NCI-H526 (cell line): ENCODE results near the gene SERTAD3.
"Not testable (repeated sequence)": the region's sequence is repeated elsewhere in the genome, so short reads cannot be mapped to it uniquely, and the experiment has no call there.

ENCODE experiments used
- DNase-seq, 2 experiments: peaks; one replicate each; lab custom pipeline; 2025; lab: John Stamatoyannopoulos, UW

The SERTAD3 gene

DNA sequence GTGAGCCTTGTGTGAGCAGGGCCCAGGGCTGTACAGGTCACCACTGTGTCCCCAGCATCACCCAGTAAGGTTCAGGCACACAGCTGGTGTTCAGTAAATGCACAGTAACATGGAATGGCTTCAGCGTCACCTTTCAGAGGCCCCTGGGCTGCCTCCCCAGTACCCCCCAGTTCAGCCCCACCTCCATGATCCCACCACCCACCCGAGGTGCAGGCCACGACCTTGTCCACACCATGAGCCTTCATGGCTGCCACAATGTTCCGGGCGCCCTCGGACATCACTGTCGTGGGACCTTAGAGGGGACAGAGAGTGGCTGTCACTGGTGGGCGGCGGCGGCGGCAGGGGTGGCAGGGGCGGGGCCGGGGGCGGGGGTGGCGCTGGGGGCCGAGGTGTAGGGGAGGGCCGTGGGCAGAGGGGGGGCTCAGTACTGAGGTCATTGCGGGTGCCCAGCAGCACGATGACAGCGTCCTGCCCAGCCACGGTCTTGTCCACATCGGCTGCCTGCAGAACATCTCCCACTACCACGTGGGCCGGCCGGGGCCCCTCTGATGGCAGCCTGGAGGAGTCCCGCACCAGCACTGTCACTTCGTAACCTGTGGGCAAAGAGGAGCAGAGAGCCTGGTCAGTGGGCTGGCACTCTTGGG is 13.9 kb upstream of the SERTAD3 start:
- DNase-seq: no peak

DNA sequence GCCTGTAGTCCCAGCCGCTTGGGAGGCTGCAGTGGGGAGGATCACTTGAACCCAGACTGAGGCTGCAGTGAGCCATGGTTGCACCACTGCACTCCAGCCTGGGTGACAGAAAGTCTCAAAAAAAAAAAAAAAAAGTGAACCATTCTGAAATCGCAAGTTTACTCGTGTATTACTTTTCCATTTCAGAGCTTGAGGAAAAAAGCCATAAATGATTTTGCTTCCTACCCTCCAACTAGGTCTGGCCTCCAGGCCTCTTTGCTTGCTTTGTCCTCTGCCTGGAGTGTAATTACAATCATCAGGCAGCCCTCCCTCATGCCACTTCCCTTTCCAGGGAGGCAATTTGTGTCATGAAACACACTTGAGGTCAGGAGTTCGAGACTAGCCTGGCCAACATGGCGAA is 12.9 kb upstream of the SERTAD3 start:
- no peak for DNase-seq

DNA sequence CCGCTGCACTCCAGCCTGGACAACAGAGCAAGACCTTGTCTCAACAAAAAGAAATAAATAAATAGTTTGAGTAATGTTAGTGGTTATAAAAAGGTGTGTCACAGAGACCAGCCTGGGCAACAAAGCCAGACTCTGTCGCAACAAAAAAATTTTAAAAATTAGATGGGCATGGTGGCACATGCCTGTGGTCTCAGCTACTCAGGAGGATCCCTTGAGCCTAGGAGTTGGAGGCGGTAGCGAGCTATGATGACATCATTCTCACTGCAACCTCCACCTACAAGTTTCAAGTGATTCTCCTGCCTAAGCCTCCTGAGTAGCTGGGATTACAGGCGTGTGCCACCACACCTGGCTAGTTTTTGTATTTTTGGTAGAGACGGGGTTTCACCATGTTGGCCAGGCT is 9.8 kb upstream of the SERTAD3 start:
- DNase-seq: not testable (repeated sequence)

DNA sequence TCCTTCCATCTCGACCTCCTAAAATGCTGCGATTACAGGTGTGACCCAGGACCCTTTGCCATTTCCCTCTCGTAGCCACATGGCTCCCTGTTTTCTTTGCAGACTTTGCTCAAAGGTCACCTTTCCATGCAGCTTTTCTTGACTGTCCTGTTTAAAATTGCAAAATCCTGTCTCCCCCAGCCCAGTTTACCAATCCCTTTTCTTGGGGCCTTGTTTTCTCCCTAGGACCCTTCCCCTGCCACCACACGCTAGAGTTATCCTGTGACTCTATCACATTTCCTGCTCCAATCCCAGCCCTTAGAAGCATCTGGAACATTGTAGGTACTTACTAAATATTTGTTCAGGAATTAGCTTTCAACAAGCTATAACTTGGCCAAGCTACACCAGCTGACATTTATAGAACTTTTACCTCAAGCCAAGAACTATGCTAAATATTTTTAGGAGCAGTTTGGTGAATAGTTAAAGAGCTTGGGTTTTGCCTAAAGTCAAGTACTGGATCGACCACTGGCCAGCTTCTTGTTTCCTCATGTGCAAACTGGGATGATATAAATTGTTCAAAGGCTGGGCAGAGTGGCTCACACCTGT is 9.1 kb upstream of the SERTAD3 start:
- DNase-seq: no peak

DNA sequence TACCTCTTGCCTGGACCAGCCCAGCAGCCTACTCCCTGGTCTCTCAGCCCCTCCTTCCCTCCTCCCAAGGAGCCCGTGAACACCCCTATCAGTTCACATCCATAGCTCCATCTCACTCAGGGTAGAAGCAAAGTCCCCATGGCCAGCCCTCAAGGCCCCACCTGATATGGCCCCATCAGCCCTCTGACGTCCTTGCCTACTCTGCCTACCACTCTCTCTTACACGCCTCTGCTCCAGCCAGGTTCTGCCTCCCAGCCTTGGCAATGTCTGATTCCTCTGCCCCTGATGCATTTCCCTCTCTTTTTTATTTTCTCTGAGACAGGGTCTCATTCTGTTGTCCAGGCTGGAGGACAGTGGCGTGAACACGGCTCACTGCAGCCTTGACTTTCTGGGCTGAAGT is 7.9 kb upstream of the SERTAD3 start:
- no peak for DNase-seq

DNA sequence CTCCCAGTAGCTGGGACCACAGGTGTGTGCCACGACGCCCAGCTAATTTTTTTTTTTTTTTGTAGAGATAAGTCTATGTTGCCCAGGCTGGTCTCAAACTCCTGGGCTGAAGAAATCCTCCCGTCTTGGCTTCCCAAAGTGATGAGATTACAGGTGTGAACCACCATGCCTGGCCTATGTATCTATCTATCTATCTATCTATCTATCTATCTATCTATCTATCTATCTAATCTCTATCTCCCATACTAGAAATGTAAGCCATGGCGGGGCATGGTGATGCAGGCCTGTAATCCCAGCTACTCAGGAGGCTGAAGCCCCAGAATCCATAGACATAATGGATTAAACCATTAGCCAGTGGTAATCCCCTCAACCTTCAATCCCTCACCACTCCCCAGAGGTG is 6.5 kb upstream of the SERTAD3 start:
- no peak for DNase-seq

DNA sequence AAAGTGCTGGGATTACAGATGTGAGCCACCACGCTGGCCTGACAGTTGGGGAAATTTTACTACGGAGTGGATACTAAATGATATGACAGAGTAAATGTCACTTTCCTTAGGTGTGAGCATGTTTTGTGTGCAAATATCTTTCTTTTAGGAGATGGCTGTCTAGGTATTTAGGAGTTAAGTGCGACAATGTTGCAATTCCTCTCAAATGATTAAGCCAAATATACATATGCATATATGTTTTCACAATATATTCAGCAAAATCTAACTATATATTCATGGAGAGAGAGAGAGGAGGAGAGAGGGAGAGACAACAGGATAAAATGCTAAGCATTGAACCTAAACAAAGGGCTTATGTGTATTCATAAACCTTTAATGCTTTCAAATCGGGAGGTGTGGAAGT is 5.4 kb upstream of the SERTAD3 start:
- DNase-seq: no peak

DNA sequence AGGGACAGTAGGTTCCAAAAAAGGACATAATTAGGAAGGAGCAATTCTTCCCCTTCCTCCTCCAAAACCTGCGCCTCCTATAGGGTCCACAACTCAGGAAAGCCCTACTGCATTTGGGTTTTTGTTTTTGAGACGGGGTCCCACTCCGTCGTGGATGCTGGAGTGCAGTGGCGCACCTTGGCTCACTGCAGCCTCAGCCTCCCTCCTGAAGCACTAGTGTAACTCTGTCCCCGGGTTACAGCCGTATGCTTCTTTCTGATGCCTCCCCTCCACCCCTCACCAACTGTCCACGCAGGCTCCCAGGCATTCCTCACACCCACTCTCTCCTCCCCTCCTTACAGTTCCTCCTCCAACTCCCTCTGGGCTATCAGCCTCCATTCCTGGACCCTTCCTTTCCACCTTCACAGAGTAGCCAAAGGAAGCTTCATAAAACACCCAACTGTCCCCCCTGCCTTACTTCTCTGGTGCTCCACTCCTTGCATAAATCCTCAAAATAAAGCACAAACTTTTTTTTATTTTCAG is 2.2 kb upstream of the SERTAD3 start:
- no peak for DNase-seq

DNA sequence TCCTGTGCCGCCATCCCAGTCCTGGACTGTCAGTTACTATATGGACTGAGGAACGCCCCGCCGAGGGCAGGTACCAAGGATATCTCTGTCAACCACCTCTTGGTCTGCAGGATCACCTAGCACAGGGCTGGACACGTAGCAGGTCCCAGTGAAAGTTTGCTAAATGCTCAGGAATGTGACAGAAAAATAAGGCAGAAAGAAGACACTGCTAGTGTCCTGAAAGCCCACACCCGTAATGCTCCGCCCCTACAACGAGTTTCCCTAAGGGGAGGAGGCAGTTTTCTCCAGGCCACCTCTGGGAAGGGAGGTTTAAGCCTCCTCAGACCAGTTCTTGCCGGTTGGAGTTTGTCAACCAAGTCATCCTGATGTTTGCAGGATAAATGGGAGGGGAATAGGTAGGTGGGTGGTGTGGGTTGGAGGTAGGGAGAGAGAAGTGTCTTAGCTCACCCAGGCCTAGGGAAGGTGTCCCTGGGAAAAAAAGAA is 1.7 kb upstream of the SERTAD3 start:
- DNase-seq: peak in 1 of 2 experiments; percentile 15

DNA sequence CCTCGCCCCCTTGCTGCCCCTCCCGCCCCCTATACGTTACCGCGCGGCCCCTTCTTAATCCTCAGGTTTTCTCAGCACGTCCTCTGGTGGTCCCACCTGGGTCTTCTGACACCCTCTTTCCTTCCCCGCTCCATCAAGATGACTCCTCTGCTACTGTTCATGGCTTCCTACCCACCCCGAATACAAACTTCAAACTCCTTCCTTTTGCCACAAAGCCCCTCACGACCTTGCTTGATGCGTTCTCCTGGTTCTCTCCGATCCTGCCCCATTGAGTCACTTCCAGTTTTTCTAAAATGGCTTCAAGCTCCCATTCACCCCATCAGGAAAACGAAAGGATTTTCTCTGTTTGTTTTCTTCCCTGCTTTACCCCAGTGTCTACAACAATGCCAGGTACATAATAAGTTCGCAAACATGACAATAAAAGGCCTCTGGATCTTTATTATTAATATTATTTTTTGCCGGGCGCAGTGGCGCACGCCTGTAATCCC is 734 bp upstream of the SERTAD3 start:
- peak in 1 of 2 experiments; percentile 85 for DNase-seq

DNA sequence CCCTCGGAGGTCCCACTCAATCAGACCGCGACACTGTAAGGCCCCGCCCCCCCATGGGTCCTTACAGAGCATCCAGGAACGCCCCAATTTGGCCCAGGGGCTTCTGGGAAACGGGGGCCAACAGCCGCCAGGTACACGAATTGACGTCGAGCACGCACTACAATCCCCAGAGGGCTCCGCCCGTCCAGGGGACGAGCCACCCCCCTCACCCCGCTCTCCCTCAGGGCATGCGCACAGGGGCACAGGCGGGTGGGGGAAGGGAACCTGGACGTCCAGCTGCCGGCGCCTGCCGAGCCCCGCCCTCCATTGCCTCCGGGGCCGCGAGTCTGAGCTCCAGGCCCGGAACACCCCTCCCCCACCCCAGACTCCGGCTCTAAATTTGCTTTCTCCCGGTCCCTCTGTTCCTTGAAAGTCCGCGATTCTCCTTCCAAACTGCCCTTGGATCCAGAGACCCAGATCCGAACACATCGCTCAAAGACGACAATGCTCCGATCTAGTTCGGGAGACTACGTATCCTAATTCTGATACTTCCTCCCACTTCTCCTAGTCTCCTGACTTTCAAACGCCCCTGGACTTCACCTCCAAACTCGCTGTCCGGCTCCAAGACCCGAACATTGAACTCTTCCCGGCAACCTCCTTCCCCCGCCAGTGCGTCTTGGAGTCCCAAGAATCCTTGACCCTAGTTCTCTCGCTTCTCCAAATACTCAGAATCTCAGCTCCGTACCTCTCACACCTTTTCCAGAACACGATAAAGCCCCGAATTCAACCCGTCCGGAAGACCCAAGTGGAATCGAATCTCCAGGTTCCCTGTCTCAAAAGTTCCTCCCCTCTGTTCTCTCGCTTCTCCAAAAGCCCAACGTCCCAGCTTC is 770 bp downstream of the SERTAD3 start:
- DNase-seq: peak; percentile 99 to 100

DNA sequence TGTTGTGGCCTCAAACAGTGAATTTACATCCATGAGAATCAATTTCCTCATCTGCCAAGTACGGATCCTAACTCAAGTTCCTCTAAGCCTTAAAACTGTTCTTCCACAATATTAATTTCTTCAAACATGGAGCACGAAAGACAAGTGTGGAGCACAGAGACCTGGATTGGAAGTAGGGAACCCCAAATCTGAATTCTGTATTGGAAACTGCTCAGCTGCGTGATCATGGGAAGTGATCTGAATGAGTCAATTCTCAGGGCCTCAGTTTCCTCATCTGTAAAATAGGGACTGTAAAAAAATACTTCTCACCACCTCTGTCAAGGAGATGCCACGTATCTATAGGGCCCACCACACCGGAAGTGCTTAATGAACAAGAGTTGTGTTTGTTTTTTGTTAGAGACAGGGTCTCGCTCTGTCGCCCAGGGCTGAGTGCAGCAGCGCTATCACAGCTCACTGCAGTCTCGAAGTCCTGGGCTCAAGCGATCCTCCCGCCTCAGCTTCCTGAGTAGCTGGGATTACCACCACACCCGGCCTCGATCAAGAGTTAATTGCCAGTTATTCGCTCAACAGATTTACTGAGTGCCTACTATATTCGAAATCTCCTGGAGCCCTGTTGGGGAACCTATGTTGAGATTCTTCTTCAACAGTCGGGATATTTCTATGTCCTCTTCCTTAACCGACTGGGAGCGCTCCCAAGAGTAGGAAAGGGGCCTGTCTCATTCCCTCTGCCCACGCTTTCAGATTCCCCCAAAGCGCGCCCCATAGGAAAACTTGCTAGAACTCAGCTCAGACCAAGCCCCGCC is 1.6 kb downstream of the SERTAD3 start:
- DNase-seq: no peak

DNA sequence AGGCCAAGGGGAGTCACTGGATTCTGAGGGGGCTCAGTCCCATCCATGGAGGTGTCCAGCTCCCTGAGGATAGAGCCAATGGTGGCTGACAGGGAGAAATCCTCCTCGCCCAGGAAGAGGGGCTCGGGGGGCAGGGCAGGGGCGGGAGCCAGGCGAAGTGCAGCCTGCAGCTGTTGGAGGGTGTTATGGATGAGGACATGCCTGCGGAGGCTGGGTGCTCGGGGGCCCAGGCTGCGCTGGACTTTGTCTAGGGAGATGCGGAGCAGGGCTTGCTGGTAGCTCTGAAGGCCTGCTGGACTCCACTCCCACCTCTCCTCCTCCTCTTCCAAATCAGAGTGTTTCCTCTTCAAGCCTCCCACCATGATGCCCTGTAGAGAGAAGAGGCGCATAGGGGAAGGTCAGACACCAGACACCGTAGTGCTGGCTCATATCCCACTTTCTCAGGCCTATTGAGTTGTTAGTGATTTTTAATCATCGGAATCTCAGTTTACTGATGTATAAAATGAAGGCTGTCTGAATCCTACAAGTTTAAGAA is 2.3 kb downstream of the SERTAD3 start:
- DNase-seq: no peak

DNA sequence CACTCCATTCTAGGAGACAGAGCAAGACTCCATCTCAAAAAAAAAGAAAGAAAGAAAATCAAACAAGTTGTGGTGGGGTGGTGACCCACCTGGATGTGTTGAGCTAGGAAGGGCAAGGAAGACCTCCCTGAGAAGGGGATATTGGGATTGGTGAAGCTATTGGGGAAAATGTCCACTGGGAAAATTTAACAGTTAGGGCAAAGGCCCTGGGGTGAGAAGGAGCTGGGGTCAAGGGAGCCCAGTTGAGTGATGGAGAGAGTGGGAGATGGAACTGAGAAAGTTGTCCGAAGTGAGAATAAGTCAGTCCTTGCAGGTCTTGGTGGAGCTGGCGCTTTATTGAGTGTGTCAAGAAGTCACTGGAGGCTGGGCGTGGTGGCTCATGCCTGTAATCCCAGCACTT is 5.9 kb downstream of the SERTAD3 start:
- no peak for DNase-seq

DNA sequence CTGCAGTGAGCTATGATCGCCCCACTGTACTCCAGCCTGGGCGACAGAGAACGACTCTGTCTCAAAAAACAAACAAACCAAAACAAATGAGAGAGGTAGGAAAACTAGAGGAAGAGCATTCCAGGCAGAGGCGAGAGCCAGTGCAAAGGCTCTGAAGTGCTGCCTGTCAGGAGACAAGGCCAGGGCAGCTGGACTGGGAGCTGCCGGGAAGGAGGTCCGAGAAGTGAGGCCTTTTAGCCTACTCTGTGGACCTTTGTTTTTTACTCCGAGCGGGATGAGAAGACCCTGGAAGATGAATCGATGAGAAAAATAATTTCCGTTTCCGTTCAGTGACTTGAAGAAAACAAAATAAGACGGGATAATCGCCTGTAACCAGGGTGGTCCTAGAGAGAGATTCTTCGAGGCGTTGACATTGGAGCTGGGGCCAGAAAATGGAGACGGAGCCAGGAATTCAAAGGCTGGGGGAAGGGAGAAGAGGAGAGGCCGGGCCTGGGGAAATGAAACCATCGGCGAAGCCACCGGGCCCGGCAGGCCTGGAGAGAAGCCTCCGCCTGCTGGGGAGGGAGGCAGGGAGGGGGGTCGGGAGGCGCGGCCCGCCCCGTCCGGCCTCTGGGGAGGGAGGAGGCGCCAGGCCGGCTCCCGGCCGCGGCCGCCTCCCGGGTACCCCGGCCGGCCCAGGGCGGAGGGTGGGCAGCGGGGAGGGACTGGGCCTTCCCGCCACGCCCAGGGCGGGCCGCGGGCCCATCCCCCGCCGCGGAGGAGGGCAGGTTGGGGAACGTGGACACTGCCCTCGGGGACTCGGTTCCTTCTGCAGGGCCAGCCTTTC is 10.5 kb downstream of the SERTAD3 start:
- peak; percentile 58 to 89 for DNase-seq

DNA sequence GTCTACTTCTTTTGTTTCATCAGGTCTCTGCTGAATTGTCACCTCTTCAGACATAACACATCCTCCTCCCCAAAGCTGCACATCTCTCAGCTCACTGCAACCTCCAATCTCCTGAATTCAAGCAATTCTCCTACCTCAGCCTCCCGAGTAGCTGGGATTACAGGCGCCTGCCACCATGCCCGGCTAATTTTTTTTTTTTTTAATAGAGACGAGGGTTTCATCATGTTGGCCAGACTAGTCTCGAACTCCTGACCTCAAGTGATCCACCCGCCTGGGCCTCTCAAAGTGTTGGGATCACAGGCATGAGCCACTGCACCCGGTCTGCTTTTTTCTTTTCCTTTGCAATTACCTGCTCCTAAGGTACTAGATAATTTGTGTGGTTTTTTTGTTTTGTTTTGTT is 11.4 kb downstream of the SERTAD3 start:
- DNase-seq: not testable (repeated sequence)

DNA sequence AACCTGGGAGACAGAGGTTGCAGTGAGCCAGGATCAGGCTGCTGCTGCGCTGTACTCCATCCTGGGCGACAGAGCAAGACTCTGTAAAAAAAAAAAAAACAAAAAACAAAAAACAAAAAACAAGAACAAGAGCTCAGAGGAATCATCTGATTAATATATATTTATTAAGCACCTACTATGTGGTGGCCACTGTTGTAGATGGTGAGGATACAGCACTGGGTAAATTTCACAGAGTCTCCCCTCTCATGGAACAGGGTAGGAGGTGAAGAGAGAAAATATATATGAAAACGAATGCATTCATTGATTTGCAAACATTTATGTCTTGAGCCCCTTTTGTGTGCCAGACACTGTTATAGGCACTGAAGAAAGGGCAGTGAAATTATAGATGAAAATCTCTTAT is 12.4 kb downstream of the SERTAD3 start:
- DNase-seq: no peak

DNA sequence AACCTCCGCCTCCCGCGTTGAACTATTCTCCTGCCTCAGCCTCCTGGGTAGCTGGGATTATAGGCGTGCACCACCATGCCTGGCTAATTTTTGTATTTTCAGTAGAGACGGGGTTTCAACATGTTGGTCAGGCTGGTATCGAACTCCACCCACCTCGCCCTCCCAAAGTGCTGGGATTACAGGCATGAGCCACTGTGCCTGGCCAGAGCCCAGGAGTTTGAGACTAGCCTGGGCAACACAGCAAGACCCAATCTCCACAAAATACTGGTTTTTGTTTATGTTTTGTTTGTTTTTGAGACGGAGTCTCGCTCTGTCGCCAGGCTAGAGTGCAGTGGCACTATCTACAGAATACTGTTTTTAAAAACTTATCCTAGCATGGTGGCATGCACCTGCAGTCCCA is 13.9 kb downstream of the SERTAD3 start:
- not testable (repeated sequence) for DNase-seq

DNA sequence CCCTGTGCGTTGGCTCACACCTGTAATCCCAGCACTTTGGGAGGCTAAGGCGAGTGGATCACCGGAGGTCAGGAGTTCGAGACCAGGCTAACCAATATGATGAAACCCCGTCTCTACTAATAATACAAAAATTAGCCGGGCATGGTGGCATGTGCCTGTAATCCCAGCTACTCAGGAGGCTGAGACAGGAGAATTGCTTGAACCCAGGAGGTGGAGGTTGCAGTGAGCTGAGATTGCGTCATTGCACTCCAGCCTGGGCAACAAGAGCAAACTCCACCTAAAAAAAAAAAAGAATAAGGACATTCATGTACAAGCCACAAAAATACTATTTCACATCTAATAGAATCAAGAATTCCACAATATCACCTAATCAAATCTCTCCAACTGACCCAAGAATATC is 15.9 kb downstream of the SERTAD3 start:
- DNase-seq: not testable (repeated sequence)

DNA sequence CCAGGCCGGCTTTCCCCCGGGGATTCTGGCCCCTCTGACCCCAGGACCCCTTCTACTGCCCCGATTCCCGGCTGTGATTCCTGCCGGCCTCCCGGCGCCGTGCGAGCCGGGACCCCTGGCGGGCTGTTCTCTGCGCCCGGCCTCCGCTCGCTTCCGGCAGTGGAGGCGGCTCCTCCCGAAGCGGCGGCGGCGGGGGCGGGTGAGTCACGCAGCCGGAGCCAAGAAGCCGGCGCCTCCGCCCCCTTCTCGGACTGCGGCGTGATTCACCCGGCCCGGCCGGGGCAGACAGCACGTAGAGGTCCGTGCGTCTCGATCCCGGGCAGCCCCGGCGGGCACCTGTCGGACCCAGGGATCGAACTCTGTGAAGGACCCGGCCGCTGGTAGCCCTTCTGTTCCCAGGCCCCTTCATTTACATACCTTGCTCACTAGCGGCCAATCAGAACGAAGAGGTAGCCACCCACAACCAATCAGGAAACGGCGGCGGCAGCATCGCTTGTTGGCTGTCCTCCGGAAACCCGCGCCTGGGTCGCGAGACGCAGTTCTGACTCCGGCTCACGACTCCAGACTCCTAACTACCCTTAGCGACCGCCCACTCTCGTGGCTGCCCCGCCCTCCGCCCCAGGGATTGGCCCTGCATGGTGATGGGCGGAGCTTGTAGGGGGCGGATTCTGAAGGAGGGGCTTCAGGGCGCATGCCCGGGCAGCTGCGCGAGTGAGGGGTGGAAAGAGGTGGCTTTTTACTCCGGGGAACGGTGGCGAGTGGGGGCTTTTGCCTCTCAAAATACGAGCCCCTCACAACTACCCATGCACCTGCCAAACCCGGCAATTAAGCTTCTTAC is 18.5 kb downstream of the SERTAD3 start, which contains the start of gene SERTAD1:
SERTAD1 (minus strand) TSS at position 543 of the 838 bp plus-strand sequence. CDS start 2,446 bp downstream, outside the sequence.
- peak; percentile 99 to 100 for DNase-seq
